Suprapubic skin (tissue), 3 donors: ENCODE results near the gene RAD51AP2.

Experiments
- POLR2A ChIP-seq, 2 donors: fragments of 450-650 bp; IDR thresholded peaks; one replicate each; pipeline ENCODE4 v1.6.1; 2017; ENCODE audit warnings: antibody characterized with exemption in 2 of 2, mild to moderate bottlenecking in 2 of 2, moderate library complexity in 2 of 2
- TF ChIP-seq, protein P1 (sequence below), 2 donors: fragments of 200-600 bp in 1 of 2; fragments of 450-650 bp in 1 of 2; sonication (generic) in 1 of 2; IDR thresholded peaks; one replicate each; pipeline ENCODE4 v1.5.1; 2016 to 2019; ENCODE audit warnings: antibody characterized with exemption in 2 of 2, mild to moderate bottlenecking in 1 of 2, moderate library complexity in 1 of 2

DNA sequence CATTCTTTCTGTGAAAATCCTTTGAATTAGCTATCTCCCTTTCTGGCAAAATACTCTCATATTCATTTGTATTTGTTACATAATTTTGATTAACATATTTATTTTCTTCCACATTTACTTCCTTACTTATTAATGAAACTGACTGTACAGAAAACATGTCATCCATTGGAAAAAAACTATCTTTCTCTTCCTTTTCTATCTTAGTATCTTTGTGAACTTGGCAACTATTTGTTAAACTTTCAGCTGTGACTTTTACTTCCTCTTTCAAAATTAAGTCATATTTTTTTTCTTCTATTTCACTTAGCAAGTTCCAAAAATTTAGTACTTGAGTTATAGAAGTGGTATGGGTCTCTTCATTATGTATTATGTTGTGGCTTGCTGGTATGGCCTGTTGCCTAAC, 2.6 kb downstream of the RAD51AP2 start:
- TF ChIP-seq POLR2A (IDR thresholded peaks at IDR 0.05) = no peak
- TF ChIP-seq, protein P1, sequence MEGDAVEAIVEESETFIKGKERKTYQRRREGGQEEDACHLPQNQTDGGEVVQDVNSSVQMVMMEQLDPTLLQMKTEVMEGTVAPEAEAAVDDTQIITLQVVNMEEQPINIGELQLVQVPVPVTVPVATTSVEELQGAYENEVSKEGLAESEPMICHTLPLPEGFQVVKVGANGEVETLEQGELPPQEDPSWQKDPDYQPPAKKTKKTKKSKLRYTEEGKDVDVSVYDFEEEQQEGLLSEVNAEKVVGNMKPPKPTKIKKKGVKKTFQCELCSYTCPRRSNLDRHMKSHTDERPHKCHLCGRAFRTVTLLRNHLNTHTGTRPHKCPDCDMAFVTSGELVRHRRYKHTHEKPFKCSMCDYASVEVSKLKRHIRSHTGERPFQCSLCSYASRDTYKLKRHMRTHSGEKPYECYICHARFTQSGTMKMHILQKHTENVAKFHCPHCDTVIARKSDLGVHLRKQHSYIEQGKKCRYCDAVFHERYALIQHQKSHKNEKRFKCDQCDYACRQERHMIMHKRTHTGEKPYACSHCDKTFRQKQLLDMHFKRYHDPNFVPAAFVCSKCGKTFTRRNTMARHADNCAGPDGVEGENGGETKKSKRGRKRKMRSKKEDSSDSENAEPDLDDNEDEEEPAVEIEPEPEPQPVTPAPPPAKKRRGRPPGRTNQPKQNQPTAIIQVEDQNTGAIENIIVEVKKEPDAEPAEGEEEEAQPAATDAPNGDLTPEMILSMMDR (IDR thresholded peaks at IDR 0.05) = no peak
